Measurements from ENCODE around the gene FADS2. TPM values are rescaled to one million over a fixed set of nuclear protein-coding genes. Genes with fewer than 3 reads are reported as not detected.

The FADS2 gene
- total RNA-seq, 4 donors from 2014 or later: 15.4 to 540 (median 173) TPM

- 80 to 87% methylated on average over 10 of the region's 10 CpGs for WGBS, 2 donors
- TF ChIP-seq POLR2A (IDR thresholded peaks at IDR 0.05) (no peak), CTCF (IDR thresholded peaks at IDR 0.05) (no peak)
- no peak for DNase-seq (ENCODE audit: low spot score in 2 of 2)
- H3K4me3 ChIP-seq (ENCODE audit: low read depth, poor library complexity, severe bottlenecking): no peak overlapping the region
- intact Hi-C loops (cut with DNase I; ENCODE audit: low total_unique reads): no loop called here
These were observed 73.3 kb downstream of the FADS2 start for GRCh38 chr11:61901397-61901796.

GRCh38 chr11:61902313-61902712 lies 74.2 kb downstream of the FADS2 start:
- TF ChIP-seq POLR2A (IDR thresholded peaks at IDR 0.05) (no peak), CTCF (IDR thresholded peaks at IDR 0.05) (no peak)
- intact Hi-C loops (cut with DNase I; ENCODE audit: low total_unique reads): no loop called here
- H3K4me3 ChIP-seq (ENCODE audit: low read depth, poor library complexity, severe bottlenecking): no peak overlapping the region
- no peak for DNase-seq (ENCODE audit: low spot score in 2 of 2)
- WGBS, 2 donors: 88 to 89% methylated on average over 11 of the region's 11 CpGs

- no peak for TF ChIP-seq POLR2A (IDR thresholded peaks at IDR 0.05)
- no peak for TF ChIP-seq CTCF (IDR thresholded peaks at IDR 0.05)
- 92 to 94% methylated on average over 3 of the region's 3 CpGs for whole genome bisulfite sequencing, 2 donors
- DNase-seq (ENCODE audit: low spot score in 2 of 2): no peak
- H3K4me3 ChIP-seq (ENCODE audit: low read depth, poor library complexity, severe bottlenecking): no peak overlapping the region
- intact Hi-C loops (cut with DNase I; ENCODE audit: low total_unique reads): no loop called here
These were observed 75.7 kb downstream of the FADS2 start for GRCh38 chr11:61903845-61904244.

GRCh38 chr11:61904539-61905048 lies 76.5 kb downstream of the FADS2 start:
- 57 to 78% methylated on average over 14 to 19 of the region's 19 CpGs for WGBS, 2 donors
- no peak for DNase-seq (ENCODE audit: low spot score in 2 of 2)
- no peak overlapping the region for H3K4me3 ChIP-seq (ENCODE audit: low read depth, poor library complexity, severe bottlenecking)
- intact Hi-C loops (cut with DNase I; ENCODE audit: low total_unique reads): no loop called here
- TF ChIP-seq POLR2A (IDR thresholded peaks at IDR 0.05) (no peak), CTCF (IDR thresholded peaks at IDR 0.05) (no peak)

- intact Hi-C loops (cut with DNase I; ENCODE audit: low total_unique reads): no loop called here
- DNase-seq (ENCODE audit: low spot score in 2 of 2): no peak
- H3K4me3 ChIP-seq (ENCODE audit: low read depth, poor library complexity, severe bottlenecking): no peak overlapping the region
- no peak for TF ChIP-seq CTCF (IDR thresholded peaks at IDR 0.05)
- no peak for TF ChIP-seq POLR2A (IDR thresholded peaks at IDR 0.05)
- 89 to 92% methylated on average over 13 of the region's 13 CpGs for WGBS, 2 donors
These were observed 77.1 kb downstream of the FADS2 start for GRCh38 chr11:61905067-61905696.
